ENCODE measurements around the gene GRWD1.

GRCh38 chr19:48433337-48433736, 12.4 kb upstream of the GRWD1 start:
- TF ChIP-seq, protein P1, sequence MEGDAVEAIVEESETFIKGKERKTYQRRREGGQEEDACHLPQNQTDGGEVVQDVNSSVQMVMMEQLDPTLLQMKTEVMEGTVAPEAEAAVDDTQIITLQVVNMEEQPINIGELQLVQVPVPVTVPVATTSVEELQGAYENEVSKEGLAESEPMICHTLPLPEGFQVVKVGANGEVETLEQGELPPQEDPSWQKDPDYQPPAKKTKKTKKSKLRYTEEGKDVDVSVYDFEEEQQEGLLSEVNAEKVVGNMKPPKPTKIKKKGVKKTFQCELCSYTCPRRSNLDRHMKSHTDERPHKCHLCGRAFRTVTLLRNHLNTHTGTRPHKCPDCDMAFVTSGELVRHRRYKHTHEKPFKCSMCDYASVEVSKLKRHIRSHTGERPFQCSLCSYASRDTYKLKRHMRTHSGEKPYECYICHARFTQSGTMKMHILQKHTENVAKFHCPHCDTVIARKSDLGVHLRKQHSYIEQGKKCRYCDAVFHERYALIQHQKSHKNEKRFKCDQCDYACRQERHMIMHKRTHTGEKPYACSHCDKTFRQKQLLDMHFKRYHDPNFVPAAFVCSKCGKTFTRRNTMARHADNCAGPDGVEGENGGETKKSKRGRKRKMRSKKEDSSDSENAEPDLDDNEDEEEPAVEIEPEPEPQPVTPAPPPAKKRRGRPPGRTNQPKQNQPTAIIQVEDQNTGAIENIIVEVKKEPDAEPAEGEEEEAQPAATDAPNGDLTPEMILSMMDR (IDR thresholded peaks at IDR 0.05; ENCODE audit: insufficient read depth, low read depth, low read length), result no peak
- TF ChIP-seq EZH2 (IDR thresholded peaks at IDR 0.05; ENCODE audit: insufficient read depth, low read length), result no peak

Data from astrocyte (in vitro differentiated cells and primary cell).